Adipose tissue (tissue), 3 donors: ENCODE measurements around the gene HEXIM1. TPM values are rescaled to one million over a fixed set of nuclear protein-coding genes. Genes with fewer than 3 reads are reported as not detected.

Experiments
- H3K27ac ChIP-seq: one replicate; pipeline ENCODE4 v1.5.1; 2013; ENCODE audit warnings: low read depth, low read length
- whole genome bisulfite sequencing, 3 donors: extraction: QIAGEN DNeasy Blood & Tissue Kit; methylation state at CpG; one replicate each; pipeline ENCODE4 v1.1.7; 2013; 5-methylcytosine and 5-hydroxymethylcytosine counted together
- polyA plus RNA-seq, 3 donors: library from polyadenylated mRNA; stranded (reverse); fragments of 200-250 nt; gene quantifications; one replicate each; pipeline ENCODE4 v1.2.3, GENCODE V29; 2013
- donor health status: healthy with polysubstance abuse.
- donor health status: Bipolar disorder and iron deficiency.
- donor health status: healthy.

HEXIM1 gene
- polyA plus RNA-seq, 3 donors, result 5.4 to 24.9 (median 13.4) TPM

- no peak overlapping the region for H3K27ac ChIP-seq
- WGBS, 3 donors, result 67 to 75% (median 68%) methylated on average over 16 of the region's 16 CpGs
Measured at GRCh38 chr17:45110676-45111611, 37.3 kb upstream of the HEXIM1 start.

- WGBS, 3 donors, result 83 to 95% (median 94%) methylated on average over 11 of the region's 11 CpGs
- no peak overlapping the region for H3K27ac ChIP-seq
Measured at GRCh38 chr17:45111850-45112249, 36.4 kb upstream of the HEXIM1 start.

- no peak overlapping the region for H3K27ac ChIP-seq
- WGBS, 3 donors, result 94 to 96% (median 95%) methylated on average over 23 of the region's 23 CpGs
Measured at GRCh38 chr17:45112559-45113423, 35.5 kb upstream of the HEXIM1 start.

- H3K27ac ChIP-seq, result no peak overlapping the region
- WGBS, 3 donors, result 76 to 90% (median 89%) methylated on average over 9 of the region's 9 CpGs
Measured at GRCh38 chr17:45113424-45113754, 34.9 kb upstream of the HEXIM1 start.

- H3K27ac ChIP-seq, result no peak overlapping the region
- 84 to 85% (median 85%) methylated on average over 19 of the region's 19 CpGs for WGBS, 3 donors
Measured at GRCh38 chr17:45114117-45114932, 34.0 kb upstream of the HEXIM1 start.

GRCh38 chr17:45115015-45115625, 33.2 kb upstream of the HEXIM1 start:
- 90 to 92% (median 91%) methylated on average over 22 to 26 of the region's 26 CpGs for WGBS, 3 donors
- no peak overlapping the region for H3K27ac ChIP-seq

- WGBS, 3 donors, result 75 to 86% (median 78%) methylated on average over 11 of the region's 11 CpGs
- H3K27ac ChIP-seq, result no peak overlapping the region
Measured at GRCh38 chr17:45115871-45116270, 32.4 kb upstream of the HEXIM1 start.

- 86 to 95% (median 93%) methylated on average over 7 to 10 of the region's 10 CpGs for WGBS, 3 donors
- H3K27ac ChIP-seq, result no peak overlapping the region
Measured at GRCh38 chr17:45116434-45117016, 31.8 kb upstream of the HEXIM1 start.

- no peak overlapping the region for H3K27ac ChIP-seq
- 93 to 99% (median 98%) methylated on average over 4 of the region's 4 CpGs for WGBS, 3 donors
Measured at GRCh38 chr17:45117334-45117733, 30.9 kb upstream of the HEXIM1 start.

- 92 to 95% (median 92%) methylated on average over 20 of the region's 20 CpGs for WGBS, 3 donors
- H3K27ac ChIP-seq, result no peak overlapping the region
Measured at GRCh38 chr17:45117848-45118646, 30.2 kb upstream of the HEXIM1 start.

- 90 to 94% (median 90%) methylated on average over 23 of the region's 23 CpGs for WGBS, 3 donors
- H3K27ac ChIP-seq, result no peak overlapping the region
Measured at GRCh38 chr17:45118691-45119090, 29.6 kb upstream of the HEXIM1 start.

GRCh38 chr17:45119964-45120363, 28.3 kb upstream of the HEXIM1 start:
- 75 to 83% (median 82%) methylated on average over 8 of the region's 8 CpGs for WGBS, 3 donors
- H3K27ac ChIP-seq, result no peak overlapping the region

GRCh38 chr17:45120558-45120957, 27.7 kb upstream of the HEXIM1 start:
- H3K27ac ChIP-seq, result no peak overlapping the region
- WGBS, 3 donors, result 80 to 92% (median 89%) methylated on average over 22 of the region's 22 CpGs

GRCh38 chr17:45121055-45121454, 27.2 kb upstream of the HEXIM1 start:
- no peak overlapping the region for H3K27ac ChIP-seq
- 54 to 79% (median 61%) methylated on average over 42 to 45 of the region's 45 CpGs for WGBS, 3 donors

- 87 to 92% (median 89%) methylated on average over 6 of the region's 6 CpGs for WGBS, 3 donors
- H3K27ac ChIP-seq, result no peak overlapping the region
Measured at GRCh38 chr17:45123076-45123770, 25.1 kb upstream of the HEXIM1 start.
